GM12878 (cell line): ENCODE results near the gene ACTR1B. TPM values are rescaled to one million over a fixed set of nuclear protein-coding genes. Genes with fewer than 3 reads are reported as not detected.
A peak's percentile ranks its signal among the peaks of the same experiment; 100 is the strongest.

Experiments used
- BACH1 ChIP-seq: fragments of 450-650 bp; IDR thresholded peaks from 2 replicates; pipeline ENCODE4 v1.6.1; 2017; ENCODE audit warnings: mild to moderate bottlenecking, borderline replicate concordance
- BRCA1 ChIP-seq: IDR thresholded peaks from 2 replicates; pipeline ENCODE4 v1.6.1; 2011; ENCODE audit warnings: low read depth, low read length, improper control_type of control experiment
- CEBPB ChIP-seq, 2 experiments: fragments of 150-350 bp in 1 of 2; IDR thresholded peaks; 2 replicates each; pipeline ENCODE4 v1.6.1; 2012 to 2014; ENCODE audit warnings: low read depth in 2 of 2, low read length in 2 of 2, borderline replicate concordance in 1 of 2, inconsistent platforms in 1 of 2
- CEBPZ ChIP-seq: fragments of 150-350 bp; IDR thresholded peaks from 2 replicates; pipeline ENCODE4 v1.6.1; 2016; ENCODE audit warnings: low read depth, low read length
- CUX1 ChIP-seq: IDR thresholded peaks from 2 replicates; pipeline ENCODE4 v1.6.1; 2012; ENCODE audit warnings: improper control_type of control experiment, low read depth, low read length; ENCODE audit not compliant: insufficient replicate concordance
- JUNB ChIP-seq: IDR thresholded peaks from 2 replicates; pipeline ENCODE4 v1.6.1; 2016; ENCODE audit warnings: antibody characterized with exemption, mild to moderate bottlenecking
- NRF1 ChIP-seq: conservative IDR thresholded peaks from 2 replicates; pipeline ENCODE4 v1.6.1; 2011; ENCODE audit warnings: mild to moderate bottlenecking, low read depth, low read length, improper control_type of control experiment
- RELB ChIP-seq: fragments of 450-650 bp; IDR thresholded peaks from 2 replicates; pipeline ENCODE4 v1.6.1; 2017; ENCODE audit warnings: low read depth, mild to moderate bottlenecking, moderate library complexity
- SP1 ChIP-seq: IDR thresholded peaks from one replicate; pipeline ENCODE4 v1.6.1; 2011; ENCODE audit warnings: low read depth, low read length
- SRF ChIP-seq, 2 experiments: IDR thresholded peaks; 2 replicates each; pipeline ENCODE4 v1.6.1; 2011; ENCODE audit warnings: low read depth in 2 of 2, low read length in 2 of 2, mild to moderate bottlenecking in 1 of 2, moderate library complexity in 1 of 2
- STAT1 ChIP-seq: fragments of 450-650 bp; conservative IDR thresholded peaks from 2 replicates; pipeline ENCODE4 v1.6.1; 2014; ENCODE audit warnings: antibody characterized with exemption, mild to moderate bottlenecking
- ZBTB40 ChIP-seq: fragments of 450-650 bp; IDR thresholded peaks from 2 replicates; pipeline ENCODE4 v1.6.1; 2016; ENCODE audit warnings: mild to moderate bottlenecking, moderate library complexity, borderline replicate concordance
- polyA plus RNA-seq, 11 experiments: library from polyadenylated mRNA; depleted of rRNA in 4 of 11; unstranded in 6 of 11; stranded (reverse) in 5 of 11; fragments of >200 nt; fragmentation: Nextera tagmentation in 4 of 11; fragmentation: Illumina TruSeq in 1 of 11; extraction: Ambion mirVana in 4 of 11; extraction: Trizol in 1 of 11; gene quantifications; 1 replicate in 1 of 11; 2 replicates in 10 of 11; pipeline versions ENCODE4 v1.2.1 to v1.2.3, GENCODE V29; 2011 to 2016; ENCODE audit warnings: inconsistent platforms in 2 of 11, missing spikeins in 2 of 11, low read depth in 1 of 11
- total RNA-seq, 4 experiments: library from RNA; depleted of rRNA in 3 of 4; stranded (reverse); fragments of >200 nt in 3 of 4; fragmentation: Illumina TruSeq in 1 of 4; extraction: Trizol in 1 of 4; gene quantifications; 2 replicates each; pipeline versions ENCODE4 v1.2.1 to v1.2.3, GENCODE V29; 2013 to 2021
- TF ChIP-seq, protein P1 (sequence below), 3 experiments: IDR thresholded peaks in 2 of 3; conservative IDR thresholded peaks in 1 of 3; 2 replicates each; pipeline ENCODE4 v1.5.1; 2011; ENCODE audit warnings: low read depth in 3 of 3, low read length in 3 of 3, mild to moderate bottlenecking in 3 of 3, control low read depth in 2 of 3, moderate library complexity in 2 of 3, inconsistent platforms in 1 of 3, mixed read lengths in 1 of 3; ENCODE audit not compliant: control insufficient read depth in 2 of 3, insufficient read depth in 1 of 3; ENCODE audit errors: extremely low read depth in 1 of 3

The ACTR1B gene
- total and polyA plus RNA-seq, 10 of the 15 experiments (the other 5 are each of a cell fraction or from before 2014, with no cell fraction given): 1.3 to 62.8 (median 44.8) TPM

- TF ChIP-seq BRCA1 (no peak), CEBPZ (no peak), STAT1 (no peak), CUX1 (no peak), BACH1 (no peak), SP1 (peak; percentile 35), ZBTB40 (no peak), RELB (peak; percentile 82), SRF (IDR thresholded peaks at IDR 0.05; ENCODE audit: low read depth in 2 of 2, low read length in 2 of 2) (no peak), CEBPB (IDR thresholded peaks at IDR 0.05; ENCODE audit: borderline replicate concordance in 1 of 2, low read depth in 2 of 2, low read length in 2 of 2) (no peak), JUNB (peak; percentile 67), NRF1 (no peak)
- TF ChIP-seq, protein P1, sequence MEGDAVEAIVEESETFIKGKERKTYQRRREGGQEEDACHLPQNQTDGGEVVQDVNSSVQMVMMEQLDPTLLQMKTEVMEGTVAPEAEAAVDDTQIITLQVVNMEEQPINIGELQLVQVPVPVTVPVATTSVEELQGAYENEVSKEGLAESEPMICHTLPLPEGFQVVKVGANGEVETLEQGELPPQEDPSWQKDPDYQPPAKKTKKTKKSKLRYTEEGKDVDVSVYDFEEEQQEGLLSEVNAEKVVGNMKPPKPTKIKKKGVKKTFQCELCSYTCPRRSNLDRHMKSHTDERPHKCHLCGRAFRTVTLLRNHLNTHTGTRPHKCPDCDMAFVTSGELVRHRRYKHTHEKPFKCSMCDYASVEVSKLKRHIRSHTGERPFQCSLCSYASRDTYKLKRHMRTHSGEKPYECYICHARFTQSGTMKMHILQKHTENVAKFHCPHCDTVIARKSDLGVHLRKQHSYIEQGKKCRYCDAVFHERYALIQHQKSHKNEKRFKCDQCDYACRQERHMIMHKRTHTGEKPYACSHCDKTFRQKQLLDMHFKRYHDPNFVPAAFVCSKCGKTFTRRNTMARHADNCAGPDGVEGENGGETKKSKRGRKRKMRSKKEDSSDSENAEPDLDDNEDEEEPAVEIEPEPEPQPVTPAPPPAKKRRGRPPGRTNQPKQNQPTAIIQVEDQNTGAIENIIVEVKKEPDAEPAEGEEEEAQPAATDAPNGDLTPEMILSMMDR (IDR thresholded peaks at IDR 0.05 in 2 of 3, conservative IDR thresholded peaks at IDR 0.05 in 1 of 3; ENCODE audit: control insufficient read depth in 2 of 3, extremely low read depth in 1 of 3, insufficient read depth in 1 of 3, low read depth in 3 of 3, low read length in 3 of 3): no peak
Measured at GRCh38 chr2:97673915-97674283, 10.1 kb upstream of the ACTR1B start (continued).
